GM21717 (cell line): ENCODE data around the gene SFXN1.
A peak's percentile ranks its signal among the peaks of the same experiment; 100 is the strongest.
"Not testable (repeated sequence)": the region's sequence is repeated elsewhere in the genome, so short reads cannot be mapped to it uniquely, and the experiment has no call there.

ENCODE experiments used
- ATAC-seq: cut with Tn5 transposase; IDR thresholded peaks from one replicate; pipeline ENCODE4 v1.9.1; 2021; ENCODE audit warnings: mild to moderate bottlenecking, moderate library complexity; ENCODE audit not compliant: unreplicated experiment

Gene SFXN1

GRCh38 chr5:175478384-175479124 is at the start of gene SFXN1:
Gene SFXN1 (plus strand): TSS chr5:175478560. CDS start chr5:175492104, 13,544 bp downstream.
- ATAC-seq = peak; percentile 88

GRCh38 chr5:175434800-175435199 is 43.6 kb upstream of the SFXN1 start:
- ATAC-seq = no peak

- no peak for ATAC-seq
These were observed 42.0 kb upstream of the SFXN1 start for GRCh38 chr5:175436359-175436758.

- ATAC-seq = no peak
These were observed 40.0 kb upstream of the SFXN1 start for GRCh38 chr5:175438234-175438857.

GRCh38 chr5:175443514-175444059 is 34.8 kb upstream of the SFXN1 start:
- no peak for ATAC-seq

GRCh38 chr5:175444060-175444904 is 34.1 kb upstream of the SFXN1 start, which contains the start of gene DRD1:
Gene DRD1 (minus strand): TSS chr5:175444182. CDS start chr5:175443099, 1,083 bp downstream.
- no peak for ATAC-seq

GRCh38 chr5:175444905-175445456 is 33.4 kb upstream of the SFXN1 start:
- ATAC-seq = no peak

- ATAC-seq = not testable (repeated sequence)
These were observed 32.0 kb upstream of the SFXN1 start for GRCh38 chr5:175446378-175446777.

GRCh38 chr5:175447571-175447970 is 30.8 kb upstream of the SFXN1 start:
- no peak for ATAC-seq

- no peak for ATAC-seq
These were observed 30.1 kb upstream of the SFXN1 start for GRCh38 chr5:175448276-175448675.

- no peak for ATAC-seq
These were observed 26.2 kb upstream of the SFXN1 start for GRCh38 chr5:175452166-175452565.

GRCh38 chr5:175454338-175454737 is 24.0 kb upstream of the SFXN1 start:
- ATAC-seq = not testable (repeated sequence)

- no peak for ATAC-seq
These were observed 22.1 kb upstream of the SFXN1 start for GRCh38 chr5:175456105-175456742.

- ATAC-seq = peak; percentile 93
These were observed 20.9 kb upstream of the SFXN1 start for GRCh38 chr5:175457466-175457865.

GRCh38 chr5:175460126-175460525 is 18.2 kb upstream of the SFXN1 start:
- no peak for ATAC-seq

- ATAC-seq = no peak
These were observed 17.8 kb upstream of the SFXN1 start for GRCh38 chr5:175460552-175460951.

- ATAC-seq = no peak
These were observed 17.0 kb upstream of the SFXN1 start for GRCh38 chr5:175461370-175461769.

GRCh38 chr5:175463641-175464040 is 14.7 kb upstream of the SFXN1 start:
- no peak for ATAC-seq

- peak; percentile 96 for ATAC-seq
These were observed 14.1 kb upstream of the SFXN1 start for GRCh38 chr5:175464074-175464941.

GRCh38 chr5:175464942-175465233 is 13.5 kb upstream of the SFXN1 start:
- no peak for ATAC-seq
